Small intestine (tissue), 7 donors: ENCODE data around the gene CEACAM21. TPM values are rescaled to one million over a fixed set of nuclear protein-coding genes. Genes with fewer than 3 reads are reported as not detected.

Experiments
- DNase-seq, 2 donors: peaks; one replicate each; pipeline versions ENCODE4 v3.0.0 to v3.0.0-alpha.2; 2013
- FAIRE-seq: peaks from 2 replicates; lab custom pipeline; 2012; peaks lifted over from hg19 to GRCh38; lab: Jason Lieb, UNC
- H3K27ac ChIP-seq, 3 donors: one replicate each; pipeline ENCODE4 v1.5.1; 2013; ENCODE audit warnings: low read length in 2 of 3, mild to moderate bottlenecking in 2 of 3, control low read depth in 1 of 3, inconsistent platforms in 1 of 3, low read depth in 1 of 3, moderate library complexity in 1 of 3
- H3K27me3 ChIP-seq, 3 donors: one replicate each; pipeline ENCODE4 v1.6.1; 2013; ENCODE audit warnings: low read length in 3 of 3, inconsistent platforms in 1 of 3; ENCODE audit not compliant: control insufficient read depth in 3 of 3, insufficient read depth in 3 of 3
- H3K36me3 ChIP-seq, 3 donors: one replicate each; pipeline ENCODE4 v1.6.1; 2013; ENCODE audit warnings: low read length in 3 of 3, inconsistent platforms in 1 of 3, low read depth in 1 of 3, mild to moderate bottlenecking in 1 of 3, moderate library complexity in 1 of 3; ENCODE audit not compliant: control insufficient read depth in 3 of 3, insufficient read depth in 2 of 3
- H3K4me1 ChIP-seq, 3 donors: one replicate each; pipeline ENCODE4 v1.6.1; 2013; ENCODE audit warnings: low read length in 2 of 3, inconsistent platforms in 1 of 3, low read depth in 1 of 3, mild to moderate bottlenecking in 1 of 3, moderate library complexity in 1 of 3; ENCODE audit not compliant: control insufficient read depth in 3 of 3, insufficient read depth in 2 of 3
- H3K4me3 ChIP-seq, 3 donors: one replicate each; pipeline ENCODE4 v1.5.1; 2013; ENCODE audit warnings: low read length in 3 of 3, control low read depth in 1 of 3, inconsistent platforms in 1 of 3, low read depth in 1 of 3, mild to moderate bottlenecking in 1 of 3, moderate library complexity in 1 of 3
- H3K9me3 ChIP-seq, 2 donors: one replicate each; pipeline ENCODE4 v1.6.1; 2013; ENCODE audit warnings: low read depth in 1 of 2, low read length in 1 of 2; ENCODE audit not compliant: control insufficient read depth in 2 of 2, insufficient read depth in 1 of 2
- WGBS, 3 donors: extraction: QIAGEN DNeasy Blood & Tissue Kit; methylation state at CpG; one replicate each; pipeline ENCODE4 v1.1.7; 2013; 5-methylcytosine and 5-hydroxymethylcytosine counted together
- polyA plus RNA-seq, 4 donors: library from polyadenylated mRNA; stranded (reverse) in 3 of 4; unstranded in 1 of 4; fragments of 200-250 nt in 3 of 4; fragments of 120-200 nt in 1 of 4; gene quantifications; one replicate each; pipeline versions ENCODE4 v1.2.1 to v1.2.3, GENCODE V29; 2013
- donor health status: healthy with polysubstance abuse.
- donor health status: control.
- donor health status: control.
- donor health status: Bipolar disorder and iron deficiency.
- donor health status: healthy.

Gene CEACAM21
- polyA plus RNA-seq, 4 donors: 1.1 to 4.6 (median 1.9) TPM; not detected in 1

DNA sequence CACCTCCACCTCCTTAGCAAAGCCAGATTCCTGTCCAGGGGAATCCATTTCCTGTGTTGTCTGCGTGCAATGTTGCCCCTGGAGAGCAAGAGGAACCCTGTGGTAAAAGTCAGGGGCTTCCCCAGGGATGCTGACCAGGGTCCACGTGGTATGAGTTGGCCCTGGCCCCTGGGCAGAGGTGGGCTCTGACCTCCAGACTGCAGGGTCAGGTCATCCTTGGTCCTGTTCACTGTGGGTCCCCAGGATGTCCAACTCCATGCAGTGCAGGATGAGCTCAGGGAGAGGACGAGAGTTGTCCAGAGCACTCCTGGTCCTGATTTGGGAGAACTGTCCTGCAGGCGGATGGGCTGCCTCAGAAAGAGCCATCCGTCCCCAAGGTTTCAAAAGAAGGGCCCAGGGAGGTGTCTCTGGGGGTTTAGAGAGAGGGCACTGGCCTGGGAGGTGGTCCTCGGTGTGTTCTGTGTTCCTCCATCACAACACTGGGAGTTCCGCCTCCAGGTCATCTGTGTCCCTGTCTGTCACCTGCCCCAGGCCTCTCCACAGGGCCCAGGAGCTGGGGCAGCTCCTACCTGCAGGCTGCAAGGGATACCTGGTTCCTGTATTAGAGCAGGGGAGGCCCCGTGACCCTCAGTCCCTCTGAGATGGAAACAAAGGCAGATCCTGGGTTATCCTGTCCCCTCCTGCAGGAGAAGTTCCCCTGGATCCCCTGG lies 52.2 kb downstream of the CEACAM21 start:
- Histone ChIP-seq H3K27me3 (peaks cover 0 to 2% (median 0%) of the 10 kb centered on the region in 3 donors), H3K9me3 (peaks cover 0 to 7% of the 10 kb centered on the region in 2 donors), H3K36me3 (no peaks in the 10 kb centered on the region), H3K4me3 (no peak overlapping the region), H3K4me1 (no peaks in the 10 kb centered on the region), H3K27ac (no peak overlapping the region)
- FAIRE-seq (no peak), DNase-seq (no peak)
- 57 to 65% (median 63%) methylated on average over 8 of the region's 8 CpGs for WGBS, 3 donors

Other genes starting within 250 kb of the CEACAM21 start
- 10 to 100 TPM in 1 of 4 donors, 1 to 10 TPM in 3; 1.1 to 18.8 (median 8.5) TPM for gene TGFB1, start 222.2 kb upstream of the CEACAM21 start, polyA plus RNA-seq
- 1 to 10 TPM; 4.7 to 9.8 (median 5.9) TPM for gene B9D2, start 212.0 kb upstream of the CEACAM21 start, polyA plus RNA-seq
- 10 to 100 TPM in 1 of 4 donors, 1 to 10 TPM in 3; 1.3 to 14.6 (median 5.2) TPM for gene TMEM91, start 199.6 kb upstream of the CEACAM21 start, polyA plus RNA-seq
- 10 to 100 TPM in 3 of 4 donors, 1 to 10 TPM in 1; 9.4 to 36.4 (median 18.3) TPM for gene EXOSC5, start 178.8 kb upstream of the CEACAM21 start, polyA plus RNA-seq
- gene BCKDHA, start 178.3 kb upstream of the CEACAM21 start, polyA plus RNA-seq: 10 to 100 TPM; 19.9 to 34.0 (median 24.8) TPM
- gene B3GNT8, start 148.8 kb upstream of the CEACAM21 start, polyA plus RNA-seq: 100 to 1,000 TPM in 1 of 4 donors, 10 to 100 TPM in 3; 27.5 to 125 (median 53.8) TPM
- gene DMAC2, start 136.3 kb upstream of the CEACAM21 start, polyA plus RNA-seq: 100 to 1,000 TPM in 1 of 4 donors, 10 to 100 TPM in 3; 67.8 to 122 (median 90.5) TPM
- 100 to 1,000 TPM in 2 of 4 donors, 10 to 100 TPM in 2; 11.7 to 154 (median 83.5) TPM for gene ERICH4, start 133.0 kb upstream of the CEACAM21 start, polyA plus RNA-seq
- gene CEACAM4, start 50.9 kb downstream of the CEACAM21 start, polyA plus RNA-seq: under 1 TPM in 2 of 4 donors, not detected in 2; 0.06 to 0.39 TPM
- gene CEACAM7, start 112.1 kb downstream of the CEACAM21 start, polyA plus RNA-seq: under 1 TPM in 2 of 4 donors, not detected in 2; 0.15 to 0.33 TPM
- gene CEACAM5, start 132.5 kb downstream of the CEACAM21 start, polyA plus RNA-seq: 10 to 100 TPM in 2 of 4 donors, 1 to 10 TPM in 2; 2.7 to 47.5 (median 17.8) TPM
- gene CEACAM6, start 179.4 kb downstream of the CEACAM21 start, polyA plus RNA-seq: 10 to 100 TPM in 3 of 4 donors, 1 to 10 TPM in 1; 8.5 to 45.8 (median 19.6) TPM
- gene CEACAM3, start 220.4 kb downstream of the CEACAM21 start, polyA plus RNA-seq: under 1 TPM in 2 of 4 donors, not detected in 2; 0.24 to 0.37 TPM